Body of pancreas (tissue), 4 donors: ENCODE results near the gene FOSL1. TPM values are rescaled to one million over a fixed set of nuclear protein-coding genes. Genes with fewer than 3 reads are reported as not detected.

Source experiments
- ATAC-seq: fragments of 150-250 bp; one replicate; pipeline ENCODE4 v1.9.1; 2016
- DNase-seq, 4 donors: peaks; one replicate each; pipeline ENCODE4 v3.0.0-alpha.2; 2019
- H3K27ac ChIP-seq, 4 donors: fragments of 200-600 bp; sonication (generic); 1 replicate in 3 of 4; 2 replicates in 1 of 4; pipeline versions ENCODE4 v1.5.1 to v1.6.1; 2016 to 2019; ENCODE audit warnings: mild to moderate bottlenecking in 1 of 4, mixed read lengths in 1 of 4, moderate library complexity in 1 of 4
- H3K27me3 ChIP-seq, 2 donors: fragments of 200-600 bp; sonication (generic); one replicate each; pipeline ENCODE4 v1.6.0; 2016; ENCODE audit warnings: mild to moderate bottlenecking in 1 of 2
- H3K36me3 ChIP-seq, 2 donors: fragments of 200-600 bp; sonication (generic); replicated peaks in 1 of 2; 2 replicates each; pipeline ENCODE4 v1.5.1; 2016; ENCODE audit warnings: low read depth in 2 of 2; ENCODE audit not compliant: insufficient read depth in 1 of 2
- H3K4me1 ChIP-seq: fragments of 200-600 bp; sonication (generic); one replicate; pipeline ENCODE4 v1.6.0; 2016
- H3K4me3 ChIP-seq, 2 donors: fragments of 200-600 bp; sonication (generic); 1 replicate in 1 of 2; 2 replicates in 1 of 2; pipeline ENCODE4 v1.5.1; 2016 to 2019
- H3K9me3 ChIP-seq, 3 donors: fragments of 200-600 bp; sonication (generic); 1 replicate in 2 of 3; 2 replicates in 1 of 3; pipeline ENCODE4 v1.5.1; 2016
- CTCF ChIP-seq, 7 experiments: fragments of 450-650 bp in 4 of 7; fragments of 200-600 bp in 3 of 7; sonication (generic) in 3 of 7; IDR thresholded peaks; one replicate each; pipeline ENCODE4 v1.5.1; 2016 to 2019; ENCODE audit warnings: antibody characterized with exemption in 7 of 7
- POLR2A ChIP-seq, 3 donors: fragments of 450-650 bp; IDR thresholded peaks; one replicate each; pipeline ENCODE4 v1.6.1; 2016; ENCODE audit warnings: antibody characterized with exemption in 3 of 3, mild to moderate bottlenecking in 2 of 3
- WGBS, 2 donors: methylation state at CpG; one replicate each; pipeline ENCODE4 v1.1.5; 2017; 5-methylcytosine and 5-hydroxymethylcytosine counted together
- intact Hi-C: fragments of 100-400 bp; cut with DNase I; formaldehyde crosslinking; loops from one replicate; pipeline ENCODE4 v1.15.1; 2023
- total RNA-seq, 2 donors: library from RNA; depleted of rRNA; stranded (reverse); fragments of >200 nt; gene quantifications; one replicate each; pipeline ENCODE4 v1.1.0, GENCODE V29; 2016

The FOSL1 gene
- total RNA-seq, 2 donors from 2014 or later, result 0.52 to 17.8 TPM

GRCh38 chr11:65854161-65854592 is 46.0 kb downstream of the FOSL1 start:
- Histone ChIP-seq H3K4me3 (no peak overlapping the region), H3K9me3 (no peaks in the 10 kb centered on the region), H3K36me3 (peaks cover 8 to 26% of the 10 kb centered on the region in 2 donors), H3K27me3 (no peaks in the 10 kb centered on the region), H3K27ac (no peak overlapping the region), H3K4me1 (peaks cover 28% of the 10 kb centered on the region)
- DNase-seq (peak in 1 of 4 donors; percentile 11), ATAC-seq (no peak)
- TF ChIP-seq POLR2A (IDR thresholded peaks at IDR 0.05) (no peak), CTCF (IDR thresholded peaks at IDR 0.05) (no peak)
- intact Hi-C loops, result no loop called here
- 88 to 100% methylated on average over 1 to 4 of the region's 4 CpGs for WGBS, 2 donors

- no peaks in the 10 kb centered on the region for H3K9me3 ChIP-seq
- intact Hi-C loops, result no loop called here
- H3K27ac ChIP-seq, result no peak overlapping the region
- H3K4me3 ChIP-seq, result no peak overlapping the region
- H3K27me3 ChIP-seq, result no peaks in the 10 kb centered on the region
- WGBS, 2 donors, result 88 to 95% methylated on average over 1 to 6 of the region's 6 CpGs
- peaks cover 8 to 26% of the 10 kb centered on the region in 2 donors for H3K36me3 ChIP-seq
- TF ChIP-seq CTCF (IDR thresholded peaks at IDR 0.05) (no peak), POLR2A (IDR thresholded peaks at IDR 0.05) (no peak)
- ATAC-seq, result no peak
- no peak for DNase-seq
- peaks cover 20% of the 10 kb centered on the region for H3K4me1 ChIP-seq
Measured at GRCh38 chr11:65853246-65853979, 46.8 kb downstream of the FOSL1 start.

GRCh38 chr11:65852508-65853245 is 47.5 kb downstream of the FOSL1 start:
- DNase-seq (peak in 1 of 4 donors; percentile 12), ATAC-seq (no peak)
- intact Hi-C loops, result no loop called here
- Histone ChIP-seq H3K27me3 (no peaks in the 10 kb centered on the region), H3K36me3 (peaks cover 8 to 26% of the 10 kb centered on the region in 2 donors), H3K4me1 (peaks cover 19% of the 10 kb centered on the region), H3K4me3 (no peak overlapping the region), H3K27ac (no peak overlapping the region), H3K9me3 (no peaks in the 10 kb centered on the region)
- TF ChIP-seq CTCF (IDR thresholded peaks at IDR 0.05), result no peak
- TF ChIP-seq POLR2A (IDR thresholded peaks at IDR 0.05), result no peak
- 97% methylated on average over 18 to 19 of the region's 33 CpGs for WGBS, 2 donors

GRCh38 chr11:65851811-65852507 is 48.2 kb downstream of the FOSL1 start:
- intact Hi-C loops, result no loop called here
- Histone ChIP-seq H3K4me1 (peaks cover 19% of the 10 kb centered on the region), H3K9me3 (no peaks in the 10 kb centered on the region), H3K27me3 (no peaks in the 10 kb centered on the region), H3K36me3 (peaks cover 8 to 26% of the 10 kb centered on the region in 2 donors), H3K4me3 (no peak overlapping the region), H3K27ac (no peak overlapping the region)
- no peak for ATAC-seq
- DNase-seq, result no peak
- 92 to 96% methylated on average over 7 to 10 of the region's 10 CpGs for WGBS, 2 donors
- no peak for TF ChIP-seq POLR2A (IDR thresholded peaks at IDR 0.05)
- TF ChIP-seq CTCF (IDR thresholded peaks at IDR 0.05), result no peak
